GM12872 (cell line): ENCODE measurements around the gene FAIM2.

ENCODE experiments used
- TF ChIP-seq, protein P1 (sequence below): IDR thresholded peaks from 3 replicates; pipeline ENCODE4 v1.5.1; 2011; ENCODE audit warnings: low read depth, mild to moderate bottlenecking, low read length, moderate library complexity; ENCODE audit not compliant: insufficient read depth

Gene FAIM2

DNA sequence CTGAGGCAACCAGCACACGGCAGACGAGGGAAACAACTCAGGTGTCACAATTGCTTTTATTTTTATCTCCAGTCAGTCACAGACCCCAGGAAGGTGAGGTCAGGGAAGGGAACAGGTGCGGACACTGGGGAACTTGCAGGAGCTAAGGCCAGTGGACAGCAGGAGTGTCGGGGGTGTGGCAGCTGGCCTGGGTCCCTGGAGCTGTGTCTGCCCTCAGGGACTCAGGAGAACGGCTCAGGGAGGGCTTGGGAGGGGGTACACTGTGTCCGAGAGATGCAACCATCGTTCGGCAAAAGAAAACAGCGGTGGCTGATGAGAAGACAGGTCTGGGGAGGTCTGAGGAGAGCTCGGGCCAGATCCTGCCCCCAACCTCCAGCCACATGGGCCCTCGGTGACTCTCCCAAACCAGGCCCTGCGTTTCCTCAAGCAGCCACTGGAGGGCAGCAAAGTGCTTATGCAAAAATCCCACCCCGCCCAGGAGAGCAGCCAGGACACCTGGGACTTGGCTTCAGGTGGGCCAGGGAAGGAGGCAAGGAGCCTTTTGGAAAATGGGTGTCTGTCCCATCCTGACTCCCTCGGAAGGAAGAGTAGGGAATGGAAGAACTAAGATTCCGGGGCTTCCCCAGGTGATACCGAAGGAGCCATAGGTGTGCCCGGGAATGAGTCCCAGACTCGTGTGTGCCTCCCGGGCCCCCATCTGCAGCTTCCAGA lies 36.7 kb downstream of the FAIM2 start:
- TF ChIP-seq, protein P1, sequence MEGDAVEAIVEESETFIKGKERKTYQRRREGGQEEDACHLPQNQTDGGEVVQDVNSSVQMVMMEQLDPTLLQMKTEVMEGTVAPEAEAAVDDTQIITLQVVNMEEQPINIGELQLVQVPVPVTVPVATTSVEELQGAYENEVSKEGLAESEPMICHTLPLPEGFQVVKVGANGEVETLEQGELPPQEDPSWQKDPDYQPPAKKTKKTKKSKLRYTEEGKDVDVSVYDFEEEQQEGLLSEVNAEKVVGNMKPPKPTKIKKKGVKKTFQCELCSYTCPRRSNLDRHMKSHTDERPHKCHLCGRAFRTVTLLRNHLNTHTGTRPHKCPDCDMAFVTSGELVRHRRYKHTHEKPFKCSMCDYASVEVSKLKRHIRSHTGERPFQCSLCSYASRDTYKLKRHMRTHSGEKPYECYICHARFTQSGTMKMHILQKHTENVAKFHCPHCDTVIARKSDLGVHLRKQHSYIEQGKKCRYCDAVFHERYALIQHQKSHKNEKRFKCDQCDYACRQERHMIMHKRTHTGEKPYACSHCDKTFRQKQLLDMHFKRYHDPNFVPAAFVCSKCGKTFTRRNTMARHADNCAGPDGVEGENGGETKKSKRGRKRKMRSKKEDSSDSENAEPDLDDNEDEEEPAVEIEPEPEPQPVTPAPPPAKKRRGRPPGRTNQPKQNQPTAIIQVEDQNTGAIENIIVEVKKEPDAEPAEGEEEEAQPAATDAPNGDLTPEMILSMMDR: peak; percentile 99

DNA sequence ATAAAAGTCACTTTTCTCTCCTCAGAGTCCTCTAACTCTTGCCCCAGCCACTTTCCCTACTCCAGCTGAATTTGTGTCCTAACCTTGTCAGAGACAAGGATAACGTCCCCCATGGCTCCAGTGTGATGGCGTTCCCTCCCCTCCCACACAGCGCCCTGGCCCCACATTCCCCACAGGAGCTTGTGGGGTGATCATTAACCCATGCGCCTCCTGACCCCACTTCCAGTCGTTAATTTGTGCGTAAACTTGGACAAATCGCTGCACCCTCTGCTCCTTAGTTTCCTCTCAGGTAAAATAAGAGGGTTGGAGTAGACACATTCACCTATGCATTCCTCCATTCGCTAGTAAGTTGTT lies 37.9 kb downstream of the FAIM2 start:
- TF ChIP-seq, protein P1: no peak

DNA sequence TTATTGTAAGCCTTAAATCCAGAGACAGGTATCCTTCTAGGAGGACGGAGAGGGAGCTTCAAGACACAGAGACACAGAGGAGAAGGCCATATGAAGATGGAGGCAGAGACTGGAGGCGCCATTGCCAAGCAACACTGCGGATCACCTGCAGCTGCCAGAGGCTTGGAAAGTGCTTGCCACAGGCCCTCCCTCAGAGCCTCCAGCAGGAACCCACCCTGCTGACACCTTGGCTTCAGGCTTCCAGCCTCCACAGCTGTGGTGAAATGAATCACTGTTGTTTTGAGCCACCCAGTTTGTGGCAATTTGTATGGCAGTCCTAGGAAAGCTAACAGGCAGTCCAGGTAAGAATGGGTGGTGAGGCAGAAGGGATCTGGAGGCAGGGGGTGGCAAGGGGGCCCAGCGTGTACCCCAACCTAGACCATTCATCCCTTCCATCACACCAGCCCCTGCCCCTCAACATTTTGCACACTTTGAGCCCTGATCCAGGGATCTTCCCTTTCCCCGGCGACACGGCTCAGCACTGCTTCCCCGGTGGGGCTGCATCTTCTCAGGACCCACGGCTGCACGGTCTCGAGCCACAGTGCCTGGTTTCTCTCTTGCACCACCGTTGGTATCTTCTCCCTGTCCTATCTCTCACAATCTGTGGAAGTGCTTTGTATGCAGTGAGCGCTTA lies 38.5 kb downstream of the FAIM2 start:
- TF ChIP-seq, protein P1: no peak

DNA sequence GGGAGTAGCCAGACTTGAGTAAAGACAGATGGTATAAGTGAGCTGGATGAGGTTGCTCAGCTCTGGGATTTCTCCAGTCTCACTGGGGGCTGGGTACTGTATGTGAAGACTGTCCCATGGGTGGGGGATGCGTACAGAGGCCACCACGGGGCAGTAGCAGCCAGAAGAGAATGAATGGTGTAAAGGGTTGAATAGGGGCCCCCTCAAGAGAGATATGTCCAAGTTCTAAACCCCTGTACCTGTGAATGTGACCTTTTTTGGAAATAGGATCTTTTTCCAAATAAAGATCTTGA lies 39.0 kb downstream of the FAIM2 start:
- TF ChIP-seq, protein P1: no peak

DNA sequence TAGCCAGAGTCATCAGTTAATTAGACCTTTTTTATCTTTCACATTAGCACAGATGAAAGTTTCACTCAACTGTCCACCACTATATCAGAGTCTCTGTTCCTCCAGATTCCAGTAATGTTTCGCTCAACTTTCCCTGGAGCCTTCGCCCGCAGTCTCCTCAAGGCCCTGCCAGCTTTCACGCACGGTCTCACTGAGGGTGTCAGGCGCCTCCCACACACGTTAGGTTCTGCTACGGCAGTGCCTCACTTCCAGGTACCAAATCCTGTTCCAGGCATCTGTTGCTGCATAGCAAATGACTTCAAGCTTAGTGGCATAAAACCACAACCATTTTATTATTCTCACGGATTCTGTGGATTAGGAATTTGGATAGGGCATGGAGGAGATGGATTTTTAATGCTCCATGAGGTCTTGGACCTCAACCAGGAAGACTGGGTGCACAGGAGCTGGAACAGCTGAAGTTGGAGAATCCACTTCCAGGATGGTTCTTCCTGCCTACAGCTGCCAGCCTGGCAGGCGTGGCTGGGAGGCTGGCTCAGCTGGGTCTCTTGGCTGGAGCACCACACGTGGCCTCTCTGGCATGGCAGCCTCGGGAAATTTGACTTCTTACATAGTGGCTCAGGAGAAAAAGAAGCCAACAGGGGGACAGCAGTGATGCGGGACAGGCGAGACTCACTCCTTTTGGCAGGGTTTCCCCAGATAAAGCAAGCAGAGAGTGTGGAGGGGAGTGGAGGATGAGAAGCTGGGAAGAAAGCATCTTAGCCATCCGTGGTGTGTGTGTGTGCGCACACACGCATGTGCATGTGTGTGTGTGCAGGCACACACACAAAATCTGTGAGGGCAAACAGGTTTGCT lies 39.5 kb downstream of the FAIM2 start:
- TF ChIP-seq, protein P1: no peak

DNA sequence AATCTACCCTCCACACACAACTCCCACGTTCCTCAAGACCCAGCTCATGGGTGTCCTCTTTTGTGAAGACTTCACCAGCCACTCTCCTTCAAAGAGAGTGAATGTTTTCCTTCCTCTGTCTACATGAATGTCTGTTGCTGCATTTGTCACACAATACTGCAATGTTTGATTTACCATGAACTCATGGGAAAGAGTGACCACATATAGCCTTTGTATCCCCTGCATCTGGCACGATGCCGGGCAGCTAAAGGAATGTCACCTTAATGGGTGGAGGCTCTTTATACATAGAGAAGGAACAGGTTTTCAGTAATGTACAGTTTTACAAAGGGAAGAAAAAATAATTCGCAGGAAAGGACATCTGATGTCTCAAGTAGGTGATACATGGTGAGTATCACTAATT lies 48.7 kb downstream of the FAIM2 start:
- TF ChIP-seq, protein P1: no peak

DNA sequence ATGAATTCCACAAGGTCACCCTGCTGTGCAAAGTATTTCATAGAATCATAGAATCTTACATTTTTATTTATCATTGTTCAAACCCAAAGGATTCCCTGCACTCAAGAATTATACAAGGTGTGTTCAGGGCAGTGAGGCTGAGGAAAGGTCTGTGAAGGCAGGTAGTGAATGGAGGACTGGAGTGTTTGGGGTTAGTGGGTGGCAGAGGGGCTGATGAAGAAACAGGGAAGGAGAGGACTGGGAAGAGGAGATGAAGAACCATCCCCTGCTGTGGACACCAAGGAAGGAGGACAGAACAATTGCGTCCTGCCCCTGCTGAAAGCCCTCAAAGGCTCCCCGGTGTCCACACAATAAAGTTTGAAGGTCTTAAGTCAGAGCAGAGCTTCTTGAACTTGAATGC lies 50.0 kb downstream of the FAIM2 start:
- TF ChIP-seq, protein P1: no peak
